Esophagus squamous epithelium (tissue), 4 donors: ENCODE data around the gene IFT88.

Source experiments
- POLR2A ChIP-seq, 4 donors: fragments of 450-650 bp; IDR thresholded peaks; one replicate each; pipeline ENCODE4 v1.6.1; 2017; ENCODE audit warnings: antibody characterized with exemption in 4 of 4, mild to moderate bottlenecking in 4 of 4, moderate library complexity in 3 of 4
- TF ChIP-seq, protein P1 (sequence below), 6 experiments: fragments of 450-650 bp in 4 of 6; fragments of 200-600 bp in 2 of 6; sonication (generic) in 2 of 6; IDR thresholded peaks; one replicate each; pipeline ENCODE4 v1.5.1; 2016 to 2019; ENCODE audit warnings: antibody characterized with exemption in 6 of 6, mild to moderate bottlenecking in 4 of 6, moderate library complexity in 4 of 6

GRCh38 chr13:20718958-20719566, 152.1 kb downstream of the IFT88 start:
- TF ChIP-seq, protein P1, sequence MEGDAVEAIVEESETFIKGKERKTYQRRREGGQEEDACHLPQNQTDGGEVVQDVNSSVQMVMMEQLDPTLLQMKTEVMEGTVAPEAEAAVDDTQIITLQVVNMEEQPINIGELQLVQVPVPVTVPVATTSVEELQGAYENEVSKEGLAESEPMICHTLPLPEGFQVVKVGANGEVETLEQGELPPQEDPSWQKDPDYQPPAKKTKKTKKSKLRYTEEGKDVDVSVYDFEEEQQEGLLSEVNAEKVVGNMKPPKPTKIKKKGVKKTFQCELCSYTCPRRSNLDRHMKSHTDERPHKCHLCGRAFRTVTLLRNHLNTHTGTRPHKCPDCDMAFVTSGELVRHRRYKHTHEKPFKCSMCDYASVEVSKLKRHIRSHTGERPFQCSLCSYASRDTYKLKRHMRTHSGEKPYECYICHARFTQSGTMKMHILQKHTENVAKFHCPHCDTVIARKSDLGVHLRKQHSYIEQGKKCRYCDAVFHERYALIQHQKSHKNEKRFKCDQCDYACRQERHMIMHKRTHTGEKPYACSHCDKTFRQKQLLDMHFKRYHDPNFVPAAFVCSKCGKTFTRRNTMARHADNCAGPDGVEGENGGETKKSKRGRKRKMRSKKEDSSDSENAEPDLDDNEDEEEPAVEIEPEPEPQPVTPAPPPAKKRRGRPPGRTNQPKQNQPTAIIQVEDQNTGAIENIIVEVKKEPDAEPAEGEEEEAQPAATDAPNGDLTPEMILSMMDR (IDR thresholded peaks at IDR 0.05), result no peak
- TF ChIP-seq POLR2A (IDR thresholded peaks at IDR 0.05), result no peak
